A549 (cell line): ENCODE measurements around the gene TMBIM1. TPM values are rescaled to one million over a fixed set of nuclear protein-coding genes. Genes with fewer than 3 reads are reported as not detected.

ENCODE experiments used
- ATAC-seq, 2 experiments: fragments of 200-7000 bp in 1 of 2; fragments of >200 bp in 1 of 2; cut with Nextera tagmentation in 1 of 2; cut with Tn5 transposase in 1 of 2; 3 replicates each; pipeline versions ENCODE4 v1.8.0 to v1.9.1; 2018 to 2020; ENCODE audit warnings: mild to moderate bottlenecking in 1 of 2, moderate library complexity in 1 of 2
- CTCF ChIA-PET: fragments of 300-600 bp; sonication (Branson Sonifier 250); formaldehyde crosslinking; extraction: SDS; loops from one replicate; lab custom pipeline; 2021; ENCODE audit warnings: antibody characterized with exemption, inconsistent platforms; lab: Yijun Ruan, JAX
- POLR2A ChIA-PET: fragments of 350-600 bp; formaldehyde crosslinking; extraction: SDS; loops from one replicate; lab custom pipeline; 2021; ENCODE audit warnings: antibody characterized with exemption, inconsistent platforms; lab: Yijun Ruan, JAX
- DNase-seq, 2 experiments: peaks; one replicate each; pipeline versions ENCODE4 v3.0.0 to v3.0.0-alpha.2; 2011 to 2016; ENCODE audit warnings: low read depth in 1 of 2, low spot score in 1 of 2
- FAIRE-seq: peaks from 2 replicates; lab custom pipeline; 2011; peaks lifted over from hg19 to GRCh38; lab: Jason Lieb, UNC
- H3K27ac ChIP-seq, 2 experiments: fragments of >200 bp; sonication (Bioruptor Twin); formaldehyde crosslinking; 3 replicates each; pipeline ENCODE4 v1.5.1; 2016 to 2017
- H3K4me1 ChIP-seq: fragments of >200 bp; sonication (Bioruptor Twin); formaldehyde crosslinking; 3 replicates; pipeline ENCODE4 v1.6.1; 2016
- H3K4me2 ChIP-seq: fragments of >200 bp; sonication (Bioruptor Twin); formaldehyde crosslinking; 3 replicates; pipeline ENCODE4 v1.6.1; 2016
- H3K4me3 ChIP-seq: fragments of >200 bp; sonication (Bioruptor Twin); formaldehyde crosslinking; 3 replicates; pipeline ENCODE4 v1.5.1; 2016
- H3K9me3 ChIP-seq: fragments of >200 bp; sonication (Bioruptor Twin); formaldehyde crosslinking; 3 replicates; pipeline ENCODE4 v1.6.1; 2016
- CBX2 ChIP-seq: fragments of 200-600 bp; sonication (generic); IDR thresholded peaks from 2 replicates; pipeline ENCODE4 v1.6.1; 2016; ENCODE audit warnings: low read depth, mild to moderate bottlenecking, borderline replicate concordance
- CBX8 ChIP-seq: fragments of 200-600 bp; sonication (generic); IDR thresholded peaks from 2 replicates; pipeline ENCODE4 v1.6.1; 2016
- CHD4 ChIP-seq: fragments of 200-600 bp; sonication (generic); IDR thresholded peaks from 2 replicates; pipeline ENCODE4 v1.6.1; 2016; ENCODE audit warnings: antibody characterized with exemption, mild to moderate bottlenecking, borderline replicate concordance
- EHF ChIP-seq: fragments of 250-450 bp; sonication (Bioruptor Pico); IDR thresholded peaks from 2 replicates; pipeline ENCODE4 v1.5.0; 2020; ENCODE audit warnings: mild to moderate bottlenecking
- EHMT2 ChIP-seq: fragments of 200-600 bp; sonication (generic); IDR thresholded peaks from 2 replicates; pipeline ENCODE4 v1.6.1; 2016; ENCODE audit warnings: antibody characterized with exemption, low read depth, mild to moderate bottlenecking, moderate library complexity
- ESRRA ChIP-seq: fragments of 150-350 bp; IDR thresholded peaks from 2 replicates; pipeline ENCODE4 v1.6.1; 2014; ENCODE audit warnings: mild to moderate bottlenecking, low read length, borderline replicate concordance
- FOSB ChIP-seq: fragments of 250-450 bp; sonication (Bioruptor Pico); IDR thresholded peaks from 2 replicates; pipeline ENCODE4 v1.5.0; 2020; ENCODE audit warnings: mild to moderate bottlenecking, moderate library complexity
- FOSL2 ChIP-seq, 2 experiments: fragments of 450-650 bp in 1 of 2; fragments of >200 bp in 1 of 2; sonication (Bioruptor Twin) in 1 of 2; formaldehyde crosslinking; IDR thresholded peaks; 2 replicates each; pipeline versions ENCODE4 v1.5.0 to v1.6.1; 2016 to 2020; ENCODE audit warnings: mild to moderate bottlenecking in 1 of 2, moderate library complexity in 1 of 2
- HOXB13 ChIP-seq: fragments of 250-450 bp; sonication (Bioruptor Pico); IDR thresholded peaks from 2 replicates; pipeline ENCODE4 v1.5.0; 2020; ENCODE audit warnings: low read depth, mild to moderate bottlenecking, moderate library complexity
- HOXB5 ChIP-seq: fragments of 250-450 bp; sonication (Bioruptor Pico); IDR thresholded peaks from 2 replicates; pipeline ENCODE4 v1.5.0; 2020; ENCODE audit warnings: mild to moderate bottlenecking, moderate library complexity
- KDM5A ChIP-seq: fragments of 200-600 bp; sonication (generic); IDR thresholded peaks from 2 replicates; pipeline ENCODE4 v1.6.1; 2016; ENCODE audit warnings: antibody characterized with exemption, mild to moderate bottlenecking
- NPAS2 ChIP-seq: fragments of 250-450 bp; sonication (Bioruptor Pico); IDR thresholded peaks from 2 replicates; pipeline ENCODE4 v1.8.0; 2022; ENCODE audit warnings: mild to moderate bottlenecking, moderate library complexity, borderline replicate concordance
- PHF8 ChIP-seq: fragments of 200-600 bp; sonication (generic); IDR thresholded peaks from 2 replicates; pipeline ENCODE4 v1.6.1; 2016; ENCODE audit warnings: low read depth, mild to moderate bottlenecking, antibody characterized with exemption, moderate library complexity, borderline replicate concordance
- POLR2AphosphoS2 ChIP-seq: conservative IDR thresholded peaks from 2 replicates; pipeline ENCODE4 v1.6.1; 2012; ENCODE audit warnings: low read length, improper control_type of control experiment, inconsistent platforms
- RAD21 ChIP-seq, 2 experiments: fragments of >200 bp in 1 of 2; sonication (Bioruptor Twin) in 1 of 2; formaldehyde crosslinking in 1 of 2; IDR thresholded peaks in 1 of 2; conservative IDR thresholded peaks in 1 of 2; 2 replicates in 1 of 2; 3 replicates in 1 of 2; pipeline ENCODE4 v1.6.1; 2012 to 2018; ENCODE audit warnings: inconsistent platforms in 1 of 2
- RCOR1 ChIP-seq: fragments of 150-350 bp; IDR thresholded peaks from 2 replicates; pipeline ENCODE4 v1.6.1; 2014; ENCODE audit warnings: antibody characterized with exemption, low read length, low read depth
- RNF2 ChIP-seq: fragments of 200-600 bp; sonication (generic); IDR thresholded peaks from 2 replicates; pipeline ENCODE4 v1.6.1; 2016; ENCODE audit warnings: low read depth, mild to moderate bottlenecking, antibody characterized with exemption, moderate library complexity, borderline replicate concordance
- SMC3 ChIP-seq: fragments of >200 bp; sonication (Bioruptor Twin); formaldehyde crosslinking; IDR thresholded peaks from 3 replicates; pipeline ENCODE4 v1.6.1; 2018; ENCODE audit warnings: inconsistent platforms
- SREBF2 ChIP-seq: fragments of 450-650 bp; IDR thresholded peaks from 2 replicates; pipeline ENCODE4 v1.6.1; 2014; ENCODE audit warnings: mild to moderate bottlenecking, moderate library complexity
- TFCP2L1 ChIP-seq: fragments of 250-450 bp; sonication (Bioruptor Pico); IDR thresholded peaks from 2 replicates; pipeline ENCODE4 v1.5.0; 2021; ENCODE audit warnings: mild to moderate bottlenecking
- ZC3H11A ChIP-seq: fragments of 450-650 bp; IDR thresholded peaks from 2 replicates; pipeline ENCODE4 v1.6.1; 2014; ENCODE audit warnings: antibody characterized with exemption, mild to moderate bottlenecking
- ZNF302 ChIP-seq: fragments of 250-450 bp; sonication (Bioruptor Pico); IDR thresholded peaks from 2 replicates; pipeline ENCODE4 v1.9.0; 2021; ENCODE audit warnings: inconsistent platforms, mild to moderate bottlenecking, moderate library complexity
- ZSCAN20 ChIP-seq: fragments of 250-450 bp; sonication (Bioruptor Pico); IDR thresholded peaks from 2 replicates; pipeline ENCODE4 v1.8.0; 2022; ENCODE audit warnings: mild to moderate bottlenecking, moderate library complexity
- WGBS: methylation state at CpG from one replicate; pipeline ENCODE4 v1.1.6; 2017; ENCODE audit errors: missing lambda C conversion rate; 5-methylcytosine and 5-hydroxymethylcytosine counted together
- polyA plus RNA-seq, 4 experiments: library from polyadenylated mRNA; depleted of rRNA in 3 of 4; stranded (reverse); fragments of >200 nt; fragmentation: RNase III in 1 of 4; extraction: RNeasy Plus Mini Kit Qiagen cat#74134 plus additional on column Dnase treatment in 1 of 4; gene quantifications; 2 replicates in 3 of 4; 3 replicates in 1 of 4; pipeline ENCODE4 v1.2.3, GENCODE V29; 2011 to 2017
- TF ChIP-seq, protein P1 (sequence below): fragments of 200-600 bp; sonication (generic); IDR thresholded peaks from 2 replicates; pipeline ENCODE4 v1.6.1; 2016; ENCODE audit warnings: antibody characterized with exemption, mild to moderate bottlenecking, moderate library complexity
- TF ChIP-seq, protein P2 (sequence below): fragments of 150-350 bp; IDR thresholded peaks from 2 replicates; pipeline ENCODE4 v1.6.1; 2014; ENCODE audit warnings: low read depth, mild to moderate bottlenecking, low read length
- TF ChIP-seq, protein P3 (sequence below): fragments of 450-650 bp; IDR thresholded peaks from 2 replicates; pipeline ENCODE4 v1.6.1; 2014; ENCODE audit warnings: antibody characterized with exemption

The TMBIM1 gene
- polyA plus RNA-seq, 2 of the 4 experiments (the other 2 are of a cell fraction) = 61.4 to 70.4 TPM

DNA sequence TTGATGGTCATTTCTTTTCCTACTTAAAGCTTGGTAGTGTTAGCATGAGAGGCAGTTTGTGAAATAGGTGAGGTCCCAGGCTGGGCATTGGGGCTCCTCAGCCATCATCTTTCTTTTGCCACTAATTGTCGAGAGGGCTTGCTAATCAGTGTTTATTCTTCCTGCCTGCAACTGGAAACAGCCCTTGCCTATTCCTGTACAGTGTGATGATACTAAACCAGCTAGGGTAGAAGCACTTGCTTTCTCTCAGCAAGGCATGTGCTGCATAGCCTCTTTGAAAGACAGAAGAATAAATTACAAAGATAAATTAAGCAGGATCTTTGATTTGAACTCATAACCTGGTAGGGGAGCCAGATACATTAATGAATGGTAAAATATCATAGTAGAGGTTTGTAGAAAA lies 48.1 kb downstream of the TMBIM1 start:
- no peaks in the 10 kb centered on the region for H3K4me1 ChIP-seq
- no peak for TF ChIP-seq PHF8
- TF ChIP-seq RAD21 (conservative IDR thresholded peaks at IDR 0.05 in 1 of 2, IDR thresholded peaks at IDR 0.05 in 1 of 2) = no peak
- no peak for TF ChIP-seq FOSB (CRISPR knock-in tag)
- no peak for ATAC-seq
- no peak overlapping the region for H3K4me3 ChIP-seq
- no peak overlapping the region for H3K27ac ChIP-seq
- POLR2A ChIA-PET = no interaction called here
- no peaks in the 10 kb centered on the region for H3K9me3 ChIP-seq
- CTCF ChIA-PET = interaction anchor here (0.9 to 1.4 kb wide), 3 partner anchors 13 to 20 kb away, joined by 3 to 5 read pairs (median 5); no protein-coding TSS in a partner anchor
- WGBS = 89% methylated on average over 1 of the region's 1 CpG
- FAIRE-seq = no peak
- no peak overlapping the region for H3K4me2 ChIP-seq
- no peak for DNase-seq

DNA sequence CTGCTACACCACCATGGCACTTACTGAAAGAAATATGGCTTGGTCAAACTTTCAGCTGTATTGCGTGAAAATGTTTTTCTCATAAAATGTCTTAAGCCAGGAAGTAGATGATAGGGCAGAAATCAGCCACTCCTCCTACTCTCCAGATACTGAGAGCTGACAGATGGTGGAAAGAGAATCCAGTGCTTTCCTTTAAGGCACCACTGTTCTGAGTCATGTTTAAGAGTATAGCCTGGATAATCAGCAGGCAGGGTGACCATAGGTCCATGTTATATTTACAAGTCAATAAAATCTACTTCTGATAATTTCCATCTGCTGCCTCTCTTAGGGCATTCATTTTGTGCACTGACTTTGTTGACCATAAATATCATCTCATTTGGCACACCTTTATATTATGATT lies 53.4 kb downstream of the TMBIM1 start:
- TF ChIP-seq FOSL2 (IDR thresholded peaks at IDR 0.05) (no peak), FOSL2 (CRISPR knock-in tag; IDR thresholded peaks at IDR 0.05) (no peak), CBX8 (no peak), CHD4 (no peak), POLR2AphosphoS2 (no peak), EHMT2 (no peak), ESRRA (no peak), ZC3H11A (no peak), CBX2 (no peak), SREBF2 (no peak), ZNF302 (CRISPR knock-in tag) (no peak), NPAS2 (no peak), RCOR1 (no peak), TFCP2L1 (CRISPR knock-in tag) (no peak), SMC3 (no peak), ZSCAN20 (no peak), HOXB5 (CRISPR knock-in tag) (no peak), HOXB13 (no peak)
- TF ChIP-seq, protein P1, sequence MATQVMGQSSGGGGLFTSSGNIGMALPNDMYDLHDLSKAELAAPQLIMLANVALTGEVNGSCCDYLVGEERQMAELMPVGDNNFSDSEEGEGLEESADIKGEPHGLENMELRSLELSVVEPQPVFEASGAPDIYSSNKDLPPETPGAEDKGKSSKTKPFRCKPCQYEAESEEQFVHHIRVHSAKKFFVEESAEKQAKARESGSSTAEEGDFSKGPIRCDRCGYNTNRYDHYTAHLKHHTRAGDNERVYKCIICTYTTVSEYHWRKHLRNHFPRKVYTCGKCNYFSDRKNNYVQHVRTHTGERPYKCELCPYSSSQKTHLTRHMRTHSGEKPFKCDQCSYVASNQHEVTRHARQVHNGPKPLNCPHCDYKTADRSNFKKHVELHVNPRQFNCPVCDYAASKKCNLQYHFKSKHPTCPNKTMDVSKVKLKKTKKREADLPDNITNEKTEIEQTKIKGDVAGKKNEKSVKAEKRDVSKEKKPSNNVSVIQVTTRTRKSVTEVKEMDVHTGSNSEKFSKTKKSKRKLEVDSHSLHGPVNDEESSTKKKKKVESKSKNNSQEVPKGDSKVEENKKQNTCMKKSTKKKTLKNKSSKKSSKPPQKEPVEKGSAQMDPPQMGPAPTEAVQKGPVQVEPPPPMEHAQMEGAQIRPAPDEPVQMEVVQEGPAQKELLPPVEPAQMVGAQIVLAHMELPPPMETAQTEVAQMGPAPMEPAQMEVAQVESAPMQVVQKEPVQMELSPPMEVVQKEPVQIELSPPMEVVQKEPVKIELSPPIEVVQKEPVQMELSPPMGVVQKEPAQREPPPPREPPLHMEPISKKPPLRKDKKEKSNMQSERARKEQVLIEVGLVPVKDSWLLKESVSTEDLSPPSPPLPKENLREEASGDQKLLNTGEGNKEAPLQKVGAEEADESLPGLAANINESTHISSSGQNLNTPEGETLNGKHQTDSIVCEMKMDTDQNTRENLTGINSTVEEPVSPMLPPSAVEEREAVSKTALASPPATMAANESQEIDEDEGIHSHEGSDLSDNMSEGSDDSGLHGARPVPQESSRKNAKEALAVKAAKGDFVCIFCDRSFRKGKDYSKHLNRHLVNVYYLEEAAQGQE = no peak
- ATAC-seq (no peak), DNase-seq (no peak), FAIRE-seq (no peak)
- peaks cover 7% of the 10 kb centered on the region; the same call in 2 of the 3 replicates for H3K4me1 ChIP-seq
- no peaks in the 10 kb centered on the region for H3K9me3 ChIP-seq
- H3K27ac ChIP-seq = no peak overlapping the region
- CTCF ChIA-PET = no interaction called here
- POLR2A ChIA-PET = no interaction called here
- 100% methylated on average over 1 of the region's 1 CpG for WGBS
- H3K4me2 ChIP-seq = no peak overlapping the region
- H3K4me3 ChIP-seq = no peak overlapping the region

DNA sequence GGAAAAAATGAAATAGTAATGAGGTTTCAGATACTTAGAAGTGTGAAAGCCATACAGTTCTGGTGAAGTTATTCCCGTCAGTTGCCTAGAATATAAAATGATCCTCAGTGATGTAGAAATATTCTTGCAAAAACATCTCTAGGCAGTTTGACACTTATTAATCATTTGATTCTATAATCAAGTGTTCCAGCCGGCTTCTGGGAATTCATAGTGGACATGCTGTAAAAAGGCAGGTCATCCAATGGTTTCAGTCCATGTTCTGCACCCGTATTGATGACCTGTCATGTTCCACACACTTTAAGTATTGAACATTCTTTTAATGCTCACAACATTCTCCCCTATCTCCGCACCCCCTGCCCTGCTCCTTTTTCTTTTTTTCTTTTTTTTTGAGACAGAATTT lies 55.5 kb downstream of the TMBIM1 start:
- Histone ChIP-seq H3K4me2 (no peak overlapping the region), H3K27ac (no peak overlapping the region), H3K4me1 (peaks cover 7% of the 10 kb centered on the region; the same call in 2 of the 3 replicates), H3K4me3 (no peak overlapping the region), H3K9me3 (no peaks in the 10 kb centered on the region)
- FAIRE-seq (no peak), DNase-seq (no peak), ATAC-seq (no peak)
- ChIA-PET POLR2A (no interaction called here), CTCF (no interaction called here)
- 93% methylated on average over 4 of the region's 4 CpGs for WGBS
- TF ChIP-seq, protein P2, sequence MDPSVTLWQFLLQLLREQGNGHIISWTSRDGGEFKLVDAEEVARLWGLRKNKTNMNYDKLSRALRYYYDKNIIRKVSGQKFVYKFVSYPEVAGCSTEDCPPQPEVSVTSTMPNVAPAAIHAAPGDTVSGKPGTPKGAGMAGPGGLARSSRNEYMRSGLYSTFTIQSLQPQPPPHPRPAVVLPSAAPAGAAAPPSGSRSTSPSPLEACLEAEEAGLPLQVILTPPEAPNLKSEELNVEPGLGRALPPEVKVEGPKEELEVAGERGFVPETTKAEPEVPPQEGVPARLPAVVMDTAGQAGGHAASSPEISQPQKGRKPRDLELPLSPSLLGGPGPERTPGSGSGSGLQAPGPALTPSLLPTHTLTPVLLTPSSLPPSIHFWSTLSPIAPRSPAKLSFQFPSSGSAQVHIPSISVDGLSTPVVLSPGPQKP = no peak
- TF ChIP-seq KDM5A (no peak), HOXB13 (no peak), RNF2 (no peak), EHF (CRISPR knock-in tag) (no peak), RAD21 (conservative IDR thresholded peaks at IDR 0.05 in 1 of 2, IDR thresholded peaks at IDR 0.05 in 1 of 2) (no peak)
- TF ChIP-seq, protein P3, sequence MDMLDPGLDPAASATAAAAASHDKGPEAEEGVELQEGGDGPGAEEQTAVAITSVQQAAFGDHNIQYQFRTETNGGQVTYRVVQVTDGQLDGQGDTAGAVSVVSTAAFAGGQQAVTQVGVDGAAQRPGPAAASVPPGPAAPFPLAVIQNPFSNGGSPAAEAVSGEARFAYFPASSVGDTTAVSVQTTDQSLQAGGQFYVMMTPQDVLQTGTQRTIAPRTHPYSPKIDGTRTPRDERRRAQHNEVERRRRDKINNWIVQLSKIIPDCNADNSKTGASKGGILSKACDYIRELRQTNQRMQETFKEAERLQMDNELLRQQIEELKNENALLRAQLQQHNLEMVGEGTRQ = no peak
- TF ChIP-seq, protein P1 = no peak
